GM12875 (cell line): ENCODE measurements around the gene RNU5B-1.
A peak's percentile ranks its signal among the peaks of the same experiment; 100 is the strongest.

ENCODE experiments used
- H3K4me3 ChIP-seq: one replicate; pipeline ENCODE4 v1.5.1; 2011; ENCODE audit warnings: low read depth, low read length, control low read depth
- TF ChIP-seq, protein P1 (sequence below): IDR thresholded peaks from 2 replicates; pipeline ENCODE4 v1.5.1; 2011; ENCODE audit warnings: low read depth, mild to moderate bottlenecking, control low read depth, inconsistent platforms, low read length, moderate library complexity, borderline replicate concordance; ENCODE audit not compliant: insufficient read depth

The RNU5B-1 gene

GRCh38 chr15:65310431-65311137 lies 6.1 kb downstream of the RNU5B-1 start:
- TF ChIP-seq, protein P1, sequence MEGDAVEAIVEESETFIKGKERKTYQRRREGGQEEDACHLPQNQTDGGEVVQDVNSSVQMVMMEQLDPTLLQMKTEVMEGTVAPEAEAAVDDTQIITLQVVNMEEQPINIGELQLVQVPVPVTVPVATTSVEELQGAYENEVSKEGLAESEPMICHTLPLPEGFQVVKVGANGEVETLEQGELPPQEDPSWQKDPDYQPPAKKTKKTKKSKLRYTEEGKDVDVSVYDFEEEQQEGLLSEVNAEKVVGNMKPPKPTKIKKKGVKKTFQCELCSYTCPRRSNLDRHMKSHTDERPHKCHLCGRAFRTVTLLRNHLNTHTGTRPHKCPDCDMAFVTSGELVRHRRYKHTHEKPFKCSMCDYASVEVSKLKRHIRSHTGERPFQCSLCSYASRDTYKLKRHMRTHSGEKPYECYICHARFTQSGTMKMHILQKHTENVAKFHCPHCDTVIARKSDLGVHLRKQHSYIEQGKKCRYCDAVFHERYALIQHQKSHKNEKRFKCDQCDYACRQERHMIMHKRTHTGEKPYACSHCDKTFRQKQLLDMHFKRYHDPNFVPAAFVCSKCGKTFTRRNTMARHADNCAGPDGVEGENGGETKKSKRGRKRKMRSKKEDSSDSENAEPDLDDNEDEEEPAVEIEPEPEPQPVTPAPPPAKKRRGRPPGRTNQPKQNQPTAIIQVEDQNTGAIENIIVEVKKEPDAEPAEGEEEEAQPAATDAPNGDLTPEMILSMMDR, result no peak
- no peak overlapping the region for H3K4me3 ChIP-seq

DNA sequence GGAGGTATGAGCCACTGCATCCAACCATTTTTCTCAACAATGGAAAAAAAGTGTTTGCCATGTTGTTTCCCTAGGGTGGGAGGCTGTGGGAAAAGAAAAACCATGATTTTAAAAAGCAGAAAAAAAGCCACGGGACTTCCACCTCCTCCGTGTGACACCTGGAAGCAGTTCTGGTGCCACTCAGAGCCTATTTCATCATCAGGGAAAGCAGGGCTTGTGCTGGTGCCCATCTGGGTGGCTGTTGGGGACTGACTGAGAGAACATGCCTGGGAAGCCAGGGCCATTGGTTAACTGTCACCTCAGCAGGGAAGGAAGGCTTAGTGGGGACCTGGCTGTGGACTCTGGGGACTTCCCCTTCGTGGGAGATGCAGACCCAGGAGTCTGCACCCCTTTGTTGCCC lies 7.3 kb downstream of the RNU5B-1 start:
- TF ChIP-seq, protein P1, result no peak
- H3K4me3 ChIP-seq, result no peak overlapping the region

DNA sequence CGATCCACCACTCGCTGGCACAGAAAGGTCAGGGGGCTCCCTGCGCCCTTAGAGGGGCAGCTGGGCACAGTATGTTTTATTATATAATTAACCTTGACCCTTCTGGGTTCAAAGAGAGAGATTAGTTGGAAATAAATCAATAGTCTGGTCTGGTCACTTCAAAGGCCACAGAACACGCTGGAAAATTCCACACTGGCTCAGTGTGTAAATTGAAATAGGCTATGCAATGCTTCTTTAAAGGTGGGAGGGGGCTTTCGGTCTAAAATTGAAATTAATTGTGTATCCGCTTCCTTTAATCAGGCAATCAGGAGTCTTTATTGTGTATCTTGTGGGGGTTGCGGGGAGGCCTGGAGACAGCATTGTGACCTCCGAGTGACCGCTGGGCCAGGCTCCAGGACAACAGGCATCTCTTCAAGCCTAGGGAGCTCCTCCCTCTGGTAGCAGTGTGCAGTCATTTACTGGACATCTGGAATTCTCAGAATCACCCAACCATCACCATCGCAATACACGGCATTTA lies 8.0 kb downstream of the RNU5B-1 start:
- TF ChIP-seq, protein P1, result no peak

GRCh38 chr15:65318870-65319356 lies 14.4 kb downstream of the RNU5B-1 start:
- no peak overlapping the region for H3K4me3 ChIP-seq
- TF ChIP-seq, protein P1, result peak; percentile 65; the same call in 1 of the 2 replicates

More for the DNA sequence above, 8.0 kb downstream of the RNU5B-1 start:
- no peak overlapping the region for H3K4me3 ChIP-seq

GRCh38 chr15:65323071-65323511 lies 18.6 kb downstream of the RNU5B-1 start:
- TF ChIP-seq, protein P1, result no peak

DNA sequence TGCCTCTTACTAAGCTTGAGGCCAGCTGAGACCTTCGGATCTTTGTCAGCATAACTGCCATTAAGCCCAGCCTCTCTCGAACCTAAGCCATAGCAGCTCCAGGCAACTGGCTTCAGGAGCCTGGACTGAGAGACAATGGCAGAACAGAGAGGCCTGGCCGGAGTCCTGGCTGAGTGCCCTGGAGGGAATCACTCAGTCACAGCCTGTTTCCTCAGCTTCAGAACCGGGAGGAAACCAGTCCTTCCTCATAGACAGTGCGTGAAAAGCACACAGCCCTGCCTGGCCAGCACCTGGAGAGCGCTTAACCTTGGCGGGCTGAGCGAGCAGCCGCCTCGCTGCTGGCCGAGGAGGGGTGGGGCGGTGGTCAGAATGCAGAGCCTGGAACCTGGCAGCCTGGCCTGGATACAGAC lies 21.6 kb downstream of the RNU5B-1 start:
- TF ChIP-seq, protein P1, result no peak
- no peak overlapping the region for H3K4me3 ChIP-seq

More at GRCh38 chr15:65323071-65323511, 18.6 kb downstream of the RNU5B-1 start:
- no peak overlapping the region for H3K4me3 ChIP-seq

- TF ChIP-seq, protein P1, result no peak
- H3K4me3 ChIP-seq, result no peak overlapping the region
Observed at GRCh38 chr15:65326818-65327217, 22.3 kb downstream of the RNU5B-1 start.
